HEK293 (cell line): Measurements from ENCODE around the gene VWA5B1.

ENCODE experiments used
- CTCF ChIA-PET: fragments of 350-600 bp; formaldehyde crosslinking; extraction: SDS; loops from one replicate; lab custom pipeline; 2021; ENCODE audit warnings: antibody characterized with exemption; lab: Yijun Ruan, JAX
- POLR2A ChIA-PET: fragments of 300-600 bp; formaldehyde crosslinking; extraction: SDS; loops from one replicate; lab custom pipeline; 2020; ENCODE audit warnings: antibody characterized with exemption, inconsistent platforms; lab: Yijun Ruan, JAX
- H3K27ac ChIP-seq: fragments of 200-500 bp; sonication (Bioruptor generic); 2 replicates; pipeline ENCODE4 v1.5.1; 2014; ENCODE audit warnings: low read depth, low read length, control low read depth, inconsistent platforms; ENCODE audit errors: extremely low read depth
- H3K36me3 ChIP-seq, 2 experiments: fragments of 200-500 bp in 1 of 2; sonication (Bioruptor generic) in 1 of 2; 1 replicate in 1 of 2; 2 replicates in 1 of 2; pipeline ENCODE4 v1.5.1; 2014 to 2017; ENCODE audit warnings: inconsistent platforms in 2 of 2, low read length in 2 of 2; ENCODE audit not compliant: control insufficient read depth in 2 of 2, insufficient read depth in 1 of 2
- H3K4me1 ChIP-seq: fragments of 200-500 bp; sonication (Bioruptor generic); 2 replicates; pipeline ENCODE4 v1.5.1; 2014; ENCODE audit warnings: mild to moderate bottlenecking, low read length, inconsistent platforms; ENCODE audit not compliant: control insufficient read depth, insufficient read depth
- H3K4me3 ChIP-seq: 2 replicates; pipeline ENCODE4 v1.5.1; 2011; ENCODE audit warnings: low read depth, mild to moderate bottlenecking, control low read depth, low read length, moderate library complexity
- H3K9me3 ChIP-seq: fragments of 200-500 bp; sonication (Bioruptor generic); 2 replicates; pipeline ENCODE4 v1.5.1; 2014; ENCODE audit warnings: low read depth, low read length, inconsistent platforms; ENCODE audit not compliant: control insufficient read depth, insufficient read depth
- BCL6B ChIP-seq: fragments of 450-650 bp; formaldehyde crosslinking; IDR thresholded peaks from 2 replicates; pipeline ENCODE4 v1.5.1; 2017; ENCODE audit warnings: missing biosample characterization, missing genetic modification characterization
- CTCF ChIP-seq: fragments of 450-650 bp; formaldehyde crosslinking; IDR thresholded peaks from 2 replicates; pipeline ENCODE4 v1.5.1; 2016; ENCODE audit warnings: missing biosample characterization, missing genetic modification characterization
- GLI2 ChIP-seq: fragments of 450-650 bp; formaldehyde crosslinking; IDR thresholded peaks from 2 replicates; pipeline ENCODE4; 2017; ENCODE audit warnings: missing biosample characterization, missing genetic modification characterization, low read depth, borderline replicate concordance
- KLF1 ChIP-seq: fragments of 450-650 bp; formaldehyde crosslinking; IDR thresholded peaks from 2 replicates; pipeline ENCODE4 v1.5.1; 2016; ENCODE audit warnings: missing biosample characterization, missing genetic modification characterization
- KLF17 ChIP-seq: fragments of 450-650 bp; formaldehyde crosslinking; IDR thresholded peaks from 2 replicates; pipeline ENCODE4 v1.5.1; 2016; ENCODE audit warnings: missing biosample characterization, missing genetic modification characterization
- PRDM1 ChIP-seq: fragments of 450-650 bp; formaldehyde crosslinking; IDR thresholded peaks from 2 replicates; pipeline ENCODE4; 2016; ENCODE audit warnings: missing biosample characterization, missing genetic modification characterization
- PRDM2 ChIP-seq: fragments of 450-650 bp; formaldehyde crosslinking; IDR thresholded peaks from 2 replicates; pipeline ENCODE4 v1.5.1; 2016; ENCODE audit warnings: missing biosample characterization, missing genetic modification characterization, borderline replicate concordance
- ZBTB1 ChIP-seq: fragments of 450-650 bp; formaldehyde crosslinking; IDR thresholded peaks from 2 replicates; pipeline ENCODE4 v1.5.1; 2016; ENCODE audit warnings: missing biosample characterization, missing genetic modification characterization
- ZBTB20 ChIP-seq: fragments of 450-650 bp; formaldehyde crosslinking; IDR thresholded peaks from 2 replicates; pipeline ENCODE4 v1.5.1; 2016; ENCODE audit warnings: missing biosample characterization, missing genetic modification characterization
- ZBTB7A ChIP-seq: fragments of 450-650 bp; formaldehyde crosslinking; IDR thresholded peaks from 2 replicates; pipeline ENCODE4 v1.5.1; 2016; ENCODE audit warnings: low read depth, missing biosample characterization, missing genetic modification characterization
- ZNF114 ChIP-seq: fragments of 450-650 bp; formaldehyde crosslinking; IDR thresholded peaks from 2 replicates; pipeline ENCODE4 v1.5.0; 2017; ENCODE audit warnings: missing biosample characterization, missing genetic modification characterization
- ZNF148 ChIP-seq: fragments of 450-650 bp; formaldehyde crosslinking; IDR thresholded peaks from 2 replicates; pipeline ENCODE4 v1.5.0; 2017; ENCODE audit warnings: missing biosample characterization, missing genetic modification characterization, borderline replicate concordance
- ZNF274 ChIP-seq, 2 experiments: fragments of 200-500 bp in 1 of 2; fragments of 450-650 bp in 1 of 2; sonication (Bioruptor generic) in 1 of 2; formaldehyde crosslinking in 1 of 2; IDR thresholded peaks; 2 replicates each; pipeline versions ENCODE4 v1.5.1 to v1.6.1; 2014 to 2016; ENCODE audit warnings: borderline replicate concordance in 1 of 2, inconsistent platforms in 1 of 2, low read length in 1 of 2, missing biosample characterization in 1 of 2, missing genetic modification characterization in 1 of 2
- ZNF292 ChIP-seq: fragments of 450-650 bp; formaldehyde crosslinking; IDR thresholded peaks from 2 replicates; pipeline ENCODE4 v1.5.1; 2016; ENCODE audit warnings: low read depth, missing biosample characterization, missing genetic modification characterization, borderline replicate concordance
- ZNF311 ChIP-seq: fragments of 450-650 bp; formaldehyde crosslinking; IDR thresholded peaks from 2 replicates; pipeline ENCODE4 v1.5.1; 2017; ENCODE audit warnings: missing biosample characterization, missing genetic modification characterization, borderline replicate concordance
- ZNF366 ChIP-seq: fragments of 450-650 bp; formaldehyde crosslinking; conservative IDR thresholded peaks from 2 replicates; pipeline ENCODE4 v1.5.1; 2016; ENCODE audit warnings: missing biosample characterization, missing genetic modification characterization
- ZNF416 ChIP-seq: fragments of 450-650 bp; formaldehyde crosslinking; IDR thresholded peaks from 2 replicates; pipeline ENCODE4 v1.5.1; 2016; ENCODE audit warnings: missing biosample characterization, missing genetic modification characterization
- ZNF580 ChIP-seq: fragments of 450-650 bp; formaldehyde crosslinking; IDR thresholded peaks from 2 replicates; pipeline ENCODE4 v1.5.1; 2016; ENCODE audit warnings: missing biosample characterization, missing genetic modification characterization
- ZNF600 ChIP-seq: fragments of 450-650 bp; formaldehyde crosslinking; IDR thresholded peaks from 2 replicates; pipeline ENCODE4 v1.5.1; 2016; ENCODE audit warnings: missing biosample characterization, missing genetic modification characterization
- ZNF692 ChIP-seq: fragments of 450-650 bp; formaldehyde crosslinking; IDR thresholded peaks from 2 replicates; pipeline ENCODE4 v1.5.1; 2016; ENCODE audit warnings: missing biosample characterization, missing genetic modification characterization
- ZNF776 ChIP-seq: fragments of 450-650 bp; formaldehyde crosslinking; IDR thresholded peaks from 2 replicates; pipeline ENCODE4 v1.5.0; 2017; ENCODE audit warnings: missing biosample characterization, missing genetic modification characterization, borderline replicate concordance
- ZNF837 ChIP-seq: fragments of 450-650 bp; formaldehyde crosslinking; IDR thresholded peaks from 2 replicates; pipeline ENCODE4 v1.5.1; 2016; ENCODE audit warnings: missing biosample characterization, missing genetic modification characterization

VWA5B1 gene

GRCh38 chr1:20280906-20281305 is 9.8 kb upstream of the VWA5B1 start (continued):
- TF ChIP-seq ZNF416 (tag by site-specific recombination) (no peak), PRDM2 (tag by site-specific recombination) (no peak), ZNF292 (tag by site-specific recombination) (no peak), ZNF311 (tag by site-specific recombination) (no peak), ZBTB1 (tag by site-specific recombination) (no peak), ZBTB20 (tag by site-specific recombination) (no peak), CTCF (tag by site-specific recombination) (no peak), ZNF114 (tag by site-specific recombination) (no peak), ZNF776 (tag by site-specific recombination) (no peak), BCL6B (no peak)

- Histone ChIP-seq H3K27ac (no peak overlapping the region), H3K9me3 (no peaks in the 10 kb centered on the region; the same call in 1 of the 2 replicates), H3K36me3 (no peaks in the 10 kb centered on the region), H3K4me3 (no peak overlapping the region), H3K4me1 (no peaks in the 10 kb centered on the region)
- ChIA-PET POLR2A (no interaction called here), CTCF (interaction anchor here (0.7 kb wide), 1 partner anchor 40 kb away, joined by 3 read pairs; no protein-coding TSS in a partner anchor)
- no peak for TF ChIP-seq GLI2 (tag by site-specific recombination)
- TF ChIP-seq ZNF692 (tag by site-specific recombination), result 0 out of 2 replicates have a peak, but pooled peaks have one; percentile 15
- peak; percentile 65 for TF ChIP-seq KLF1 (tag by site-specific recombination)
- TF ChIP-seq ZNF366 (tag by site-specific recombination), result 0 out of 2 replicates have a peak, but pooled peaks have one; percentile 34
- TF ChIP-seq ZNF600 (tag by site-specific recombination), result peak; percentile 24; the same call in 1 of the 2 replicates
- no peak for TF ChIP-seq ZBTB7A (tag by site-specific recombination)
- no peak for TF ChIP-seq ZNF580 (tag by site-specific recombination)
- peak; percentile 94 for TF ChIP-seq KLF17 (tag by site-specific recombination)
- TF ChIP-seq ZNF274 (IDR thresholded peaks at IDR 0.05; ENCODE audit: low read length), result no peak
- no peak for TF ChIP-seq ZNF274 (tag by site-specific recombination; IDR thresholded peaks at IDR 0.05; ENCODE audit: borderline replicate concordance)
- no peak for TF ChIP-seq ZNF148 (tag by site-specific recombination)
- TF ChIP-seq ZNF837 (tag by site-specific recombination), result no peak
- no peak for TF ChIP-seq PRDM1 (tag by site-specific recombination)
Measured at GRCh38 chr1:20281801-20282200, 8.9 kb upstream of the VWA5B1 start.
